GM18870 (cell line): ENCODE measurements around the gene USH2A.

Experiments
- ATAC-seq: cut with Tn5 transposase; IDR thresholded peaks from one replicate; pipeline ENCODE4 v1.9.1; 2021; ENCODE audit warnings: moderate library complexity; ENCODE audit not compliant: unreplicated experiment

USH2A gene

GRCh38 chr1:216285052-216285451 lies 138.2 kb downstream of the USH2A start:
- ATAC-seq = no peak

- no peak for ATAC-seq
These were observed 141.5 kb downstream of the USH2A start for GRCh38 chr1:216281757-216282156.

GRCh38 chr1:216270086-216270773 lies 153.0 kb downstream of the USH2A start:
- no peak for ATAC-seq

- ATAC-seq = no peak
These were observed 161.6 kb downstream of the USH2A start for GRCh38 chr1:216261631-216262030.

- no peak for ATAC-seq
These were observed 164.4 kb downstream of the USH2A start for GRCh38 chr1:216258856-216259255.

GRCh38 chr1:216258386-216258785 lies 164.9 kb downstream of the USH2A start:
- ATAC-seq = no peak

GRCh38 chr1:216250861-216251260 lies 172.4 kb downstream of the USH2A start:
- ATAC-seq = no peak

GRCh38 chr1:216248628-216249027 lies 174.6 kb downstream of the USH2A start:
- ATAC-seq = no peak

GRCh38 chr1:216247937-216248336 lies 175.3 kb downstream of the USH2A start:
- no peak for ATAC-seq

GRCh38 chr1:216246577-216247203 lies 176.6 kb downstream of the USH2A start:
- ATAC-seq = no peak

GRCh38 chr1:216238844-216239243 lies 184.4 kb downstream of the USH2A start:
- ATAC-seq = no peak

- ATAC-seq = no peak
These were observed 185.2 kb downstream of the USH2A start for GRCh38 chr1:216237927-216238542.

GRCh38 chr1:216224233-216224632 lies 199.0 kb downstream of the USH2A start:
- ATAC-seq = no peak

- ATAC-seq = no peak
These were observed 199.8 kb downstream of the USH2A start for GRCh38 chr1:216223486-216223885.

GRCh38 chr1:216222288-216222687 lies 201.0 kb downstream of the USH2A start:
- no peak for ATAC-seq

- peak; percentile 98 for ATAC-seq
These were observed 202.0 kb downstream of the USH2A start for GRCh38 chr1:216221260-216221700.

GRCh38 chr1:216216305-216216704 lies 206.9 kb downstream of the USH2A start:
- no peak for ATAC-seq

GRCh38 chr1:216215169-216215568 lies 208.1 kb downstream of the USH2A start:
- ATAC-seq = no peak

- ATAC-seq = no peak
These were observed 210.4 kb downstream of the USH2A start for GRCh38 chr1:216212826-216213225.

GRCh38 chr1:216210081-216210480 lies 213.2 kb downstream of the USH2A start:
- no peak for ATAC-seq

- no peak for ATAC-seq
These were observed 214.1 kb downstream of the USH2A start for GRCh38 chr1:216209125-216209524.

GRCh38 chr1:216207154-216207553 lies 216.1 kb downstream of the USH2A start:
- no peak for ATAC-seq
